Measurements from ENCODE around the gene NHLRC3.

The NHLRC3 gene

GRCh38 chr13:39025433-39025839, 12.8 kb upstream of the NHLRC3 start:
- H3K4me1 Mint-ChIP-seq, result no peaks in the 10 kb centered on the region
- no peak for TF ChIP-seq CTCF (IDR thresholded peaks at IDR 0.05; ENCODE audit: unreplicated experiment in 3 of 3)
- H3K36me3 Mint-ChIP-seq (ENCODE audit: low read depth), result peaks cover 59% of the 10 kb centered on the region
- H3K4me3 Mint-ChIP-seq, result no peak overlapping the region
- no peaks in the 10 kb centered on the region for H3K27me3 Mint-ChIP-seq (ENCODE audit: low read depth)
- H3K27ac Mint-ChIP-seq, result no peak overlapping the region
- no peaks in the 10 kb centered on the region for H3K9me3 Mint-ChIP-seq

GRCh38 chr13:39032150-39032549, 6.1 kb upstream of the NHLRC3 start:
- Mint-ChIP-seq H3K27me3 (ENCODE audit: low read depth) (no peaks in the 10 kb centered on the region), H3K9me3 (no peaks in the 10 kb centered on the region), H3K36me3 (ENCODE audit: low read depth) (peaks cover 11% of the 10 kb centered on the region), H3K4me1 (peaks cover 25% of the 10 kb centered on the region), H3K27ac (no peak overlapping the region), H3K4me3 (no peak overlapping the region)
- TF ChIP-seq CTCF (IDR thresholded peaks at IDR 0.05; ENCODE audit: unreplicated experiment in 3 of 3), result no peak

DNA sequence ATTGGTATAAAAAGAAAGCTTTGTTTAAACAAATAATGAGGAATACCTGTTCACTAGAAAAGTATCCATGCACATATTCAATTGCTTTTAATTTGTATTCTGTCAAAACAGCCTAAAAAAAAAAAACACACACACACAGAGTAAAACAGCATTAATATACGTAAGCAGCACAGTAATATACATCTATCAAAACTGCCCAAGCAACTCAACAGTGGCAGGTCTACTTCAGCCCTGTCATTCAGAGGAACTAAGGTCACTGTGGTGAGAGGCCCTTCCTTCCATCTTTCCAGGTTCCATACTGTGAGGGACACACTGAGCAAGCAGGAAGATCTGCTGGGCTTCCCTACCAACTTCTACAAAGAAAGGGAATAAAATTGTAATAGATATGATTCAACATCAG, 4.2 kb upstream of the NHLRC3 start:
- peak overlapping the region in 2 of 3 experiments; percentile 38 to 59 for H3K4me3 Mint-ChIP-seq
- H3K36me3 Mint-ChIP-seq (ENCODE audit: low read depth), result no peaks in the 10 kb centered on the region
- no peak for TF ChIP-seq CTCF (IDR thresholded peaks at IDR 0.05; ENCODE audit: unreplicated experiment in 3 of 3)
- peaks cover 31% of the 10 kb centered on the region for H3K4me1 Mint-ChIP-seq
- no peaks in the 10 kb centered on the region for H3K9me3 Mint-ChIP-seq
- H3K27me3 Mint-ChIP-seq (ENCODE audit: low read depth), result no peaks in the 10 kb centered on the region
- H3K27ac Mint-ChIP-seq, result no peak overlapping the region

GRCh38 chr13:39035204-39035603, 3.1 kb upstream of the NHLRC3 start:
- peaks cover 36% of the 10 kb centered on the region for H3K4me1 Mint-ChIP-seq
- H3K27me3 Mint-ChIP-seq (ENCODE audit: low read depth), result no peaks in the 10 kb centered on the region

DNA sequence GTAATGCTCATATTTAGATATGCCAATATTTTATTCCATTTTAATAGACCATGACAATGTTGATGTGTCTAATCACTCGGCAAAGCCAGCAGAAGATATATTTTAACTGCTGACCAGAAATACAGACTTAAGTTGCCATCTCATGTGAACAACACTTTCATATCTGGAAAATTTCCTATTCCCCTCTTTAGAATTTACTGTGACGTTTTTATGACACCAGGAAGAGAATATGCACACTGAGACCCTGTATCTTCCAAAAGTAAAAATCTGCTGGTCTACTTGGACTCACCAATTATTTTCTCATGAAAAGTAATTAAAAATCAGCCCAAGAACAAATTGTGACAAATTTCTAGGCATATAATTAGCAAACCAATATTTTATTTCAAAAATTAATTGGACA, 2.5 kb upstream of the NHLRC3 start:
- Mint-ChIP-seq H3K36me3 (ENCODE audit: low read depth) (no peaks in the 10 kb centered on the region), H3K27me3 (ENCODE audit: low read depth) (no peaks in the 10 kb centered on the region), H3K4me3 (peak overlapping the region; percentile 94 to 99 (median 96)), H3K9me3 (no peaks in the 10 kb centered on the region), H3K27ac (peak overlapping the region in 2 of 3 experiments; percentile 83 to 95), H3K4me1 (peaks cover 38% of the 10 kb centered on the region)
- no peak for TF ChIP-seq CTCF (IDR thresholded peaks at IDR 0.05; ENCODE audit: unreplicated experiment in 3 of 3)

More at GRCh38 chr13:39035204-39035603, 3.1 kb upstream of the NHLRC3 start:
- Mint-ChIP-seq H3K36me3 (ENCODE audit: low read depth) (no peaks in the 10 kb centered on the region), H3K4me3 (peak overlapping the region; percentile 94 to 99 (median 96)), H3K27ac (no peak overlapping the region), H3K9me3 (no peaks in the 10 kb centered on the region)
- TF ChIP-seq CTCF (IDR thresholded peaks at IDR 0.05; ENCODE audit: unreplicated experiment in 3 of 3), result no peak

DNA sequence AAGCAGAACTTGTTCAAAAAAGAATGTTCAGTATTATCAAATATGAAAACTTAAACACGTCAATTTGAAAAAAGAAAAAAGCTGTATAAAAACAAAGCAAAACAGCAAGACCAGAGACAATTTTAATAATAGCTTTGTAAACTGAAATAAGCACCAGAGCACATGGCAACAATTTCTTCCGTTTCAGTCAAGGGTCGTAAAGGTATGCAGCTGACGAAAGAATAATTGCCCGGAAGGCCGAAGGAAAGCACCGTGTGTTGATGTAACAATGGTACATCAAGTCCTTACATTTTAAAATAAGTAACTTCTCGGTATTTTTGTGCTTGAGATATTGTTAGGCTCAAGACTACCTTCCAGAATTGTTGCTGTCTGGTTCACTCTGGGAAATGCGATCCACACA, 2.0 kb upstream of the NHLRC3 start:
- H3K36me3 Mint-ChIP-seq (ENCODE audit: low read depth), result no peaks in the 10 kb centered on the region
- peak overlapping the region; percentile 70 to 95 (median 83) for H3K27ac Mint-ChIP-seq
- TF ChIP-seq CTCF (IDR thresholded peaks at IDR 0.05; ENCODE audit: unreplicated experiment in 3 of 3), result no peak
- H3K4me1 Mint-ChIP-seq, result peaks cover 41% of the 10 kb centered on the region
- no peaks in the 10 kb centered on the region for H3K27me3 Mint-ChIP-seq (ENCODE audit: low read depth)
- no peaks in the 10 kb centered on the region for H3K9me3 Mint-ChIP-seq
- peak overlapping the region; percentile 94 to 99 (median 96) for H3K4me3 Mint-ChIP-seq

All from nephron (organoid).